ENCODE measurements around the gene ACTN4.
"Not testable (repeated sequence)": the region's sequence is repeated elsewhere in the genome, so short reads cannot be mapped to it uniquely, and the experiment has no call there.

The ACTN4 gene

GRCh38 chr19:38624822-38625221, 22.6 kb upstream of the ACTN4 start:
- Histone ChIP-seq H3K4me1 (ENCODE audit: control insufficient read depth in 1 of 2, insufficient read depth in 1 of 2, low read depth in 1 of 2, low read length in 1 of 2) (peaks cover 5 to 6% of the 10 kb centered on the region in 2 experiments), H3K9me3 (no peaks in the 10 kb centered on the region), H3K4me3 (ENCODE audit: low read depth in 1 of 2, low read length in 1 of 2) (no peak overlapping the region), H3K27me3 (no peaks in the 10 kb centered on the region), H3K36me3 (peaks cover 88% of the 10 kb centered on the region), H3K27ac (no peak overlapping the region)
- no peak for TF ChIP-seq CTCF (IDR thresholded peaks at IDR 0.05)

GRCh38 chr19:38626401-38626800, 21.0 kb upstream of the ACTN4 start:
- H3K36me3 ChIP-seq: peaks cover 85% of the 10 kb centered on the region

GRCh38 chr19:38629568-38629967, 17.9 kb upstream of the ACTN4 start:
- TF ChIP-seq CTCF (IDR thresholded peaks at IDR 0.05): no peak
- Histone ChIP-seq H3K4me1 (ENCODE audit: control insufficient read depth in 1 of 2, insufficient read depth in 1 of 2, low read depth in 1 of 2, low read length in 1 of 2) (peaks cover 0 to 2% of the 10 kb centered on the region in 2 experiments), H3K9me3 (no peaks in the 10 kb centered on the region), H3K27ac (no peak overlapping the region), H3K36me3 (peaks cover 75% of the 10 kb centered on the region), H3K27me3 (no peaks in the 10 kb centered on the region), H3K4me3 (ENCODE audit: low read depth in 1 of 2, low read length in 1 of 2) (no peak overlapping the region)

More at GRCh38 chr19:38626401-38626800, 21.0 kb upstream of the ACTN4 start:
- H3K27me3 ChIP-seq: no peaks in the 10 kb centered on the region
- no peaks in the 10 kb centered on the region for H3K9me3 ChIP-seq
- H3K4me3 ChIP-seq (ENCODE audit: low read depth in 1 of 2, low read length in 1 of 2): no peak overlapping the region
- no peaks in the 10 kb centered on the region for H3K4me1 ChIP-seq (ENCODE audit: control insufficient read depth in 1 of 2, insufficient read depth in 1 of 2, low read depth in 1 of 2, low read length in 1 of 2)
- no peak overlapping the region for H3K27ac ChIP-seq
- TF ChIP-seq CTCF (IDR thresholded peaks at IDR 0.05): no peak

GRCh38 chr19:38631301-38631700, 16.1 kb upstream of the ACTN4 start:
- not testable (repeated sequence) for H3K4me1 ChIP-seq (ENCODE audit: control insufficient read depth in 1 of 2, insufficient read depth in 1 of 2, low read depth in 1 of 2, low read length in 1 of 2); H3K27ac ChIP-seq; H3K4me3 ChIP-seq (ENCODE audit: low read depth in 1 of 2, low read length in 1 of 2); H3K9me3 ChIP-seq; H3K27me3 ChIP-seq
- H3K36me3 ChIP-seq: peaks cover 71% of the 10 kb centered on the region

- not testable (repeated sequence) for H3K4me3 ChIP-seq (ENCODE audit: low read depth in 1 of 2, low read length in 1 of 2); H3K9me3 ChIP-seq; H3K27me3 ChIP-seq; H3K27ac ChIP-seq
- H3K4me1 ChIP-seq (ENCODE audit: control insufficient read depth in 1 of 2, insufficient read depth in 1 of 2, low read depth in 1 of 2, low read length in 1 of 2): peaks cover 5 to 13% of the 10 kb centered on the region in 2 experiments
- H3K36me3 ChIP-seq: peaks cover 65% of the 10 kb centered on the region
Observed at GRCh38 chr19:38631811-38632475, 15.5 kb upstream of the ACTN4 start.

GRCh38 chr19:38632476-38633213, 14.8 kb upstream of the ACTN4 start:
- no peak overlapping the region for H3K27ac ChIP-seq
- no peak for TF ChIP-seq CTCF (IDR thresholded peaks at IDR 0.05)
- no peaks in the 10 kb centered on the region for H3K9me3 ChIP-seq
- no peaks in the 10 kb centered on the region for H3K27me3 ChIP-seq
- peaks cover 58% of the 10 kb centered on the region for H3K36me3 ChIP-seq
- peaks cover 7 to 16% of the 10 kb centered on the region in 2 experiments for H3K4me1 ChIP-seq (ENCODE audit: control insufficient read depth in 1 of 2, insufficient read depth in 1 of 2, low read depth in 1 of 2, low read length in 1 of 2)
- H3K4me3 ChIP-seq (ENCODE audit: low read depth in 1 of 2, low read length in 1 of 2): no peak overlapping the region
